SK-N-SH (cell line): ENCODE results near the gene RALGDS. TPM values are rescaled to one million over a fixed set of nuclear protein-coding genes. Genes with fewer than 3 reads are reported as not detected.

ENCODE experiments used
- CTCF ChIA-PET: fragments of 300-600, 350-600 bp; formaldehyde crosslinking; extraction: SDS; loops from one replicate; lab custom pipeline; 2021; lab: Yijun Ruan, JAX
- POLR2A ChIA-PET: fragments of 350-600 bp; sonication (Branson Sonifier 250); formaldehyde crosslinking; extraction: SDS; loops from one replicate; lab custom pipeline; 2020; ENCODE audit warnings: antibody characterized with exemption, inconsistent platforms; lab: Yijun Ruan, JAX
- DNase-seq: peaks from one replicate; pipeline ENCODE4 v3.0.0; 2012
- H2AFZ ChIP-seq: fragments of 200-600 bp; sonication (generic); 2 replicates; pipeline ENCODE4 v1.8.1; 2016; ENCODE audit warnings: antibody characterized with exemption, mild to moderate bottlenecking, low read depth
- H3F3A ChIP-seq: fragments of 200-600 bp; sonication (generic); replicated peaks from 2 replicates; pipeline ENCODE3; 2016; ENCODE audit warnings: antibody characterized with exemption, mild to moderate bottlenecking; ENCODE audit not compliant: insufficient read depth
- H3K27ac ChIP-seq, 2 experiments: fragments of 200-500 bp in 1 of 2; fragments of 200-600 bp in 1 of 2; sonication (Bioruptor generic) in 1 of 2; sonication (generic), shearing (Covaris generic) in 1 of 2; 2 replicates each; pipeline versions ENCODE4 v1.5.1 to v1.6.1; 2014 to 2016; ENCODE audit warnings: low read depth in 2 of 2, inconsistent platforms in 1 of 2, low read length in 1 of 2, mild to moderate bottlenecking in 1 of 2, mixed read lengths in 1 of 2
- H3K27me3 ChIP-seq: fragments of 200-600 bp; sonication (generic), shearing (Covaris generic); 2 replicates; pipeline ENCODE4 v1.6.1; 2016; ENCODE audit warnings: mixed run types; ENCODE audit not compliant: insufficient read depth
- H3K36me3 ChIP-seq, 2 experiments: fragments of 200-500 bp in 1 of 2; fragments of 200-600 bp in 1 of 2; sonication (Bioruptor generic) in 1 of 2; sonication (generic) in 1 of 2; replicated peaks in 1 of 2; 2 replicates each; pipeline versions ENCODE3 to v1.5.1; 2014 to 2016; ENCODE audit warnings: low read length in 1 of 2, mild to moderate bottlenecking in 1 of 2; ENCODE audit not compliant: insufficient read depth in 2 of 2, control insufficient read depth in 1 of 2
- H3K4me1 ChIP-seq, 2 experiments: fragments of 200-500 bp in 1 of 2; fragments of 200-600 bp in 1 of 2; sonication (Bioruptor generic) in 1 of 2; sonication (generic), shearing (Covaris generic) in 1 of 2; 2 replicates each; pipeline versions ENCODE4 v1.5.1 to v1.6.1; 2014 to 2016; ENCODE audit warnings: low read depth in 1 of 2, low read length in 1 of 2, mixed run types in 1 of 2; ENCODE audit not compliant: insufficient read depth in 2 of 2, control insufficient read depth in 1 of 2
- H3K4me2 ChIP-seq: fragments of 200-600 bp; sonication (generic), shearing (Covaris generic); 2 replicates; pipeline ENCODE4 v1.6.1; 2017; ENCODE audit warnings: mixed run types
- H3K4me3 ChIP-seq, 2 experiments: fragments of 200-500 bp in 1 of 2; fragments of 200-600 bp in 1 of 2; sonication (Bioruptor generic) in 1 of 2; sonication (generic), shearing (Covaris generic) in 1 of 2; 2 replicates each; pipeline versions ENCODE4 v1.5.1 to v1.8.1; 2014 to 2016; ENCODE audit warnings: low read depth in 2 of 2, inconsistent platforms in 1 of 2, low read length in 1 of 2, mild to moderate bottlenecking in 1 of 2, mixed read lengths in 1 of 2, moderate library complexity in 1 of 2
- H3K79me2 ChIP-seq: fragments of 200-600 bp; sonication (generic); 2 replicates; pipeline ENCODE4 v1.8.1; 2017; ENCODE audit warnings: mild to moderate bottlenecking; ENCODE audit not compliant: insufficient read depth
- H3K9ac ChIP-seq: fragments of 200-600 bp; sonication (generic); 2 replicates; pipeline ENCODE4 v1.6.1; 2017; ENCODE audit warnings: mixed run types
- H3K9me2 ChIP-seq: fragments of 200-600 bp; sonication (generic); 2 replicates; pipeline ENCODE4 v1.6.1; 2017; ENCODE audit warnings: mixed run types
- H3K9me3 ChIP-seq: fragments of 200-600 bp; sonication (generic); 2 replicates; pipeline ENCODE4 v1.6.1; 2017; ENCODE audit warnings: mixed run types, mild to moderate bottlenecking, moderate library complexity
- H4K20me1 ChIP-seq: fragments of 200-600 bp; sonication (generic); 2 replicates; pipeline ENCODE4 v1.6.1; 2017; ENCODE audit warnings: mild to moderate bottlenecking, mixed run types; ENCODE audit not compliant: insufficient read depth
- FOSL2 ChIP-seq: IDR thresholded peaks from 2 replicates; pipeline ENCODE4 v1.4.0; 2012; ENCODE audit warnings: low read depth, mild to moderate bottlenecking, moderate library complexity, borderline replicate concordance
- IRF3 ChIP-seq: fragments of 150-350 bp; IDR thresholded peaks from 2 replicates; pipeline ENCODE4 v1.6.1; 2016; ENCODE audit warnings: mild to moderate bottlenecking, low read depth, low read length
- RCOR1 ChIP-seq: fragments of 150-350 bp; IDR thresholded peaks from 2 replicates; pipeline ENCODE4 v1.6.1; 2017; ENCODE audit warnings: antibody characterized with exemption, low read length
- RXRA ChIP-seq: IDR thresholded peaks from 2 replicates; pipeline ENCODE4 v1.4.0; 2012; ENCODE audit warnings: low read depth, mild to moderate bottlenecking, borderline replicate concordance
- WGBS: methylation state at CpG from one replicate; pipeline ENCODE4 v1.1.6; 2017; ENCODE audit warnings: low lambda C conversion rate; 5-methylcytosine and 5-hydroxymethylcytosine counted together
- polyA plus RNA-seq, 3 experiments: library from polyadenylated mRNA; depleted of rRNA; stranded (reverse); fragments of >200 nt; gene quantifications; 2 replicates each; pipeline ENCODE4 v1.2.3, GENCODE V29; 2012
- TF ChIP-seq, protein P1 (sequence below): IDR thresholded peaks from 2 replicates; pipeline ENCODE4 v1.4.0; 2012; ENCODE audit warnings: low read depth, borderline replicate concordance

RALGDS gene
- polyA plus RNA-seq, 1 of the 3 experiments (the other 2 are of a cell fraction), result 64.7 TPM

- Histone ChIP-seq H4K20me1 (no peaks in the 10 kb centered on the region), H3K79me2 (no peaks in the 10 kb centered on the region), H3K4me3 (peak overlapping the region in 1 of 2 experiments; percentile 42; a peak in 2 of 4 replicates), H3F3A (no peaks in the 10 kb centered on the region), H3K9me2 (no peaks in the 10 kb centered on the region), H3K27ac (no peak overlapping the region), H3K9ac (no peak overlapping the region), H3K4me2 (no peak overlapping the region), H3K27me3 (no peaks in the 10 kb centered on the region), H3K9me3 (no peaks in the 10 kb centered on the region), H2AFZ (no peak overlapping the region), H3K4me1 (peaks cover 0 to 5% of the 10 kb centered on the region in 2 experiments; a peak in 1 of 4 replicates), H3K36me3 (no peaks in the 10 kb centered on the region)
- 76% methylated on average over 12 of the region's 13 CpGs for WGBS
- CTCF ChIA-PET, result interaction anchor here (0.6 to 1.1 kb wide), 6 partner anchors 15 to 121 kb away, joined by 3 to 4 read pairs (median 3); no protein-coding TSS in a partner anchor
- POLR2A ChIA-PET, result interaction anchor here (0.6 to 0.7 kb wide), 3 partner anchors 50 to 1560 kb away, joined by 3 to 5 read pairs (median 3); no protein-coding TSS in a partner anchor
- TF ChIP-seq, protein P1, sequence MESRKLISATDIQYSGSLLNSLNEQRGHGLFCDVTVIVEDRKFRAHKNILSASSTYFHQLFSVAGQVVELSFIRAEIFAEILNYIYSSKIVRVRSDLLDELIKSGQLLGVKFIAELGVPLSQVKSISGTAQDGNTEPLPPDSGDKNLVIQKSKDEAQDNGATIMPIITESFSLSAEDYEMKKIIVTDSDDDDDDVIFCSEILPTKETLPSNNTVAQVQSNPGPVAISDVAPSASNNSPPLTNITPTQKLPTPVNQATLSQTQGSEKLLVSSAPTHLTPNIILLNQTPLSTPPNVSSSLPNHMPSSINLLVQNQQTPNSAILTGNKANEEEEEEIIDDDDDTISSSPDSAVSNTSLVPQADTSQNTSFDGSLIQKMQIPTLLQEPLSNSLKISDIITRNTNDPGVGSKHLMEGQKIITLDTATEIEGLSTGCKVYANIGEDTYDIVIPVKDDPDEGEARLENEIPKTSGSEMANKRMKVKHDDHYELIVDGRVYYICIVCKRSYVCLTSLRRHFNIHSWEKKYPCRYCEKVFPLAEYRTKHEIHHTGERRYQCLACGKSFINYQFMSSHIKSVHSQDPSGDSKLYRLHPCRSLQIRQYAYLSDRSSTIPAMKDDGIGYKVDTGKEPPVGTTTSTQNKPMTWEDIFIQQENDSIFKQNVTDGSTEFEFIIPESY, result no peak
- no peak for TF ChIP-seq FOSL2
- DNase-seq, result no peak
Observed at GRCh38 chr9:133164191-133164590, 43.2 kb upstream of the RALGDS start.

DNA sequence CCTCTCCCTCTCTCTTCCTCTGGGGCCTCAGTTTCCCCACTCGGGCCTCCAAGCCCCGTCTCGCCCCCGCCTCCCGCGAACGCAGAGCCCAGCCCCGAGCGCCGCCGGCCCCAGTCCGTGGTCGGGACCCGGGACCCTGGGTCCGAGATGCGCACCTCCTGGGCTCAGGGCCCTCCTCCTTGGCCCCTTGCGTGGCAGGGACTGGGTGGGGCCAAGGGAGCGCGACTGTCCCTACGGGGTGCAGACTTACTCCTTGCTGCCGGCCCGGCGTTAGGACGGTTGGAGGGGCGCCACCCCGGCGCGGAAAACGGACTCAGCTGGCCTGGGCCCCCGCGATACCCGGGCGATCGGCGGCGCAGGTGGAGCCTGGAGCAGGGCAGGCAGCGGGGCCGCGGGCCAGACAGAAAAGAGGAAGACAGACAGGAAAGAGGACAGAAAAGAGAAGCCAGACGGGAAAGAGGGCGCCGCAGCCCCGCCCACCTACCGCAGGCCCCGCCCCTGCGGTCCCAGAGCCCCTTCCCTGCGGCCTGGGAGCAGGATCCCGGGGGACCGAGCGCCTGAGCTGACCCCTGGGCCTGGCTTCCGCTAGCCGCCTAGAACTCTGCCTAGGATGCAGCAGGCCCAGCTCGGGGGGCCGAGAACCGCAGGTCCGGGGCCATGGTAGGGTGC, 42.6 kb upstream of the RALGDS start, which contains the start of gene GBGT1:
Gene GBGT1 (minus strand): TSS at position 411 of the 669 bp plus-strand sequence. CDS start 1,502 bp downstream, outside the sequence.
- Histone ChIP-seq H3K9me2 (no peaks in the 10 kb centered on the region), H3K4me1 (peaks cover 0 to 5% of the 10 kb centered on the region in 2 experiments; a peak in 1 of 4 replicates), H3K36me3 (no peaks in the 10 kb centered on the region), H4K20me1 (no peaks in the 10 kb centered on the region), H3K9ac (no peak within 1 kb of the TSS), H3K9me3 (no peaks in the 10 kb centered on the region), H3K27me3 (no peaks in the 10 kb centered on the region), H3K79me2 (no peaks in the 10 kb centered on the region), H3K4me2 (no peak within 1 kb of the TSS), H3K27ac (no peak within 1 kb of the TSS), H3K4me3 (peak within 1 kb of the TSS in 1 of 2 experiments; percentile 42; a peak in 3 of 4 replicates), H2AFZ (no peak within 1 kb of the TSS), H3F3A (no peaks in the 10 kb centered on the region)
- CTCF ChIA-PET, result interaction anchor here (0.6 to 1.1 kb wide), 6 partner anchors 14 to 121 kb away, joined by 3 to 4 read pairs (median 3); no protein-coding TSS in a partner anchor
- peak; percentile 90 for DNase-seq
- no peak for TF ChIP-seq IRF3
- TF ChIP-seq RXRA, result no peak
- TF ChIP-seq RCOR1, result no peak
- POLR2A ChIA-PET, result interaction anchor here (0.6 to 0.7 kb wide), 3 partner anchors 49 to 1561 kb away, joined by 3 to 5 read pairs (median 3); no protein-coding TSS in a partner anchor
- WGBS, result 59% methylated on average over 43 of the region's 56 CpGs
